ENCODE data around the gene DPY19L1. TPM values are rescaled to one million over a fixed set of nuclear protein-coding genes. Genes with fewer than 3 reads are reported as not detected.
"Not testable (repeated sequence)": the region's sequence is repeated elsewhere in the genome, so short reads cannot be mapped to it uniquely, and the experiment has no call there.

The DPY19L1 gene
- total RNA-seq, 1 donor = 27.1 TPM

GRCh38 chr7:34886856-34887255 lies 150.4 kb downstream of the DPY19L1 start:
- H3K36me3 ChIP-seq (ENCODE audit: insufficient read depth, low read length) = no peaks in the 10 kb centered on the region
- H3K9me3 ChIP-seq (ENCODE audit: low read depth, low read length) = no peaks in the 10 kb centered on the region
- no peak overlapping the region for H2AFZ ChIP-seq (ENCODE audit: low read length)
- peaks cover 11% of the 10 kb centered on the region for H3K4me1 ChIP-seq (ENCODE audit: insufficient read depth, low read length)
- no peak for DNase-seq (ENCODE audit: insufficient read length, low spot score, missing footprints)
- H3K79me2 ChIP-seq (ENCODE audit: insufficient read depth, low read length) = no peaks in the 10 kb centered on the region
- no peak for TF ChIP-seq CTCF (IDR thresholded peaks at IDR 0.05; ENCODE audit: extremely low read depth, low read depth, low read length)
- no peak overlapping the region for H3K4me2 ChIP-seq (ENCODE audit: insufficient read depth, low read length)
- H3K27me3 ChIP-seq (ENCODE audit: insufficient read depth, low read length) = no peaks in the 10 kb centered on the region
- no peak overlapping the region for H3K27ac ChIP-seq (ENCODE audit: low read depth, low read length)
- no peaks in the 10 kb centered on the region for H4K20me1 ChIP-seq (ENCODE audit: insufficient read depth, low read length)
- no peak overlapping the region for H3K4me3 ChIP-seq (ENCODE audit: insufficient read depth, low read length)

DNA sequence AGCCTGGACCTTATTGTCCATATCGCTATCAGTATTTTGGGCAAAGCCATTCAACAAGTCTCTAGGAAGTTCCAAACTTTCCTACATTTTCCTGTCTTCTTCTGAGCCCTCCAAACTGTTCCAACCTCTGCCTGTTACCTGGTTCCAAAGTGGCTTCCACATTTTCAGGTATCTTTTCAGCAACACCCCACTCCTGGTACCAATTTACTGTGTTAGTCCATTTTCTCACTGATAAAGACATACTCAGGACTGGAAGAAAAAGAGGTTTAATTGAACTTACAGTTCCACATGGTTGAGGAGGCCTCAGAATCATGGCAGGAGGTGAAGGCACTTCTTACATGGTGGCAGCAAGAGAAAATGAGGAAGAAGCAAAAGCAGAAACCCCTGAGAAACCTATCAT lies 153.4 kb downstream of the DPY19L1 start:
- not testable (repeated sequence) for H3K4me3 ChIP-seq (ENCODE audit: insufficient read depth, low read length); H3K4me1 ChIP-seq (ENCODE audit: insufficient read depth, low read length); H2AFZ ChIP-seq (ENCODE audit: low read length); H3K79me2 ChIP-seq (ENCODE audit: insufficient read depth, low read length); H3K27ac ChIP-seq (ENCODE audit: low read depth, low read length); H3K4me2 ChIP-seq (ENCODE audit: insufficient read depth, low read length); DNase-seq (ENCODE audit: insufficient read length, low spot score, missing footprints); H4K20me1 ChIP-seq (ENCODE audit: insufficient read depth, low read length); H3K27me3 ChIP-seq (ENCODE audit: insufficient read depth, low read length); H3K36me3 ChIP-seq (ENCODE audit: insufficient read depth, low read length); H3K9me3 ChIP-seq (ENCODE audit: low read depth, low read length)

DNA sequence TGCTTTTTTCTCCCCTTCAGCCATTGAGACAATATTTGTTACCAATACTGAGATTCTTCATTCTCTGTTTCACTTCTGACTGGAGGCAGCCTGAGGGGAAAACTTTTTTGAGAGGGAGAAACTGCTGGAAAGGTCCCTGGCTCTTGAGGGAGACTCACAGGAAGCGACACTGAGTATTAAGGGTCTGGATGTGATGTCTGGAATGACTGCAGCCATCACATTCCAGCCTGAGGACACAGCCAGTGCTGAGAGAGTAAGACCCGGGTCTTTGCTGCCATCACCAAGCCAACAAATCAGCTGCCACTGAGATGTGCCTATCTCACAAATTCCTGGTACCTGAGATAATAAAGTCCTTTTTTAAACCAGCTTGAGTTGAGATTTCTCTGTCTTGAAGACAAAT lies 157.4 kb downstream of the DPY19L1 start:
- H3K36me3 ChIP-seq (ENCODE audit: insufficient read depth, low read length) = no peaks in the 10 kb centered on the region
- no peak overlapping the region for H3K27ac ChIP-seq (ENCODE audit: low read depth, low read length)
- no peaks in the 10 kb centered on the region for H3K4me1 ChIP-seq (ENCODE audit: insufficient read depth, low read length)
- TF ChIP-seq CTCF (IDR thresholded peaks at IDR 0.05; ENCODE audit: extremely low read depth, low read depth, low read length) = no peak
- H4K20me1 ChIP-seq (ENCODE audit: insufficient read depth, low read length) = no peaks in the 10 kb centered on the region
- no peak for DNase-seq (ENCODE audit: insufficient read length, low spot score, missing footprints)
- H3K4me2 ChIP-seq (ENCODE audit: insufficient read depth, low read length) = no peak overlapping the region
- H3K9me3 ChIP-seq (ENCODE audit: low read depth, low read length) = no peaks in the 10 kb centered on the region
- H3K27me3 ChIP-seq (ENCODE audit: insufficient read depth, low read length) = no peaks in the 10 kb centered on the region
- no peak overlapping the region for H2AFZ ChIP-seq (ENCODE audit: low read length)
- no peak overlapping the region for H3K4me3 ChIP-seq (ENCODE audit: insufficient read depth, low read length)
- no peaks in the 10 kb centered on the region for H3K79me2 ChIP-seq (ENCODE audit: insufficient read depth, low read length)

GRCh38 chr7:34878944-34879735 lies 158.1 kb downstream of the DPY19L1 start:
- H3K9me3 ChIP-seq (ENCODE audit: low read depth, low read length); H3K4me1 ChIP-seq (ENCODE audit: insufficient read depth, low read length); H3K36me3 ChIP-seq (ENCODE audit: insufficient read depth, low read length); H3K4me2 ChIP-seq (ENCODE audit: insufficient read depth, low read length); H3K4me3 ChIP-seq (ENCODE audit: insufficient read depth, low read length); H4K20me1 ChIP-seq (ENCODE audit: insufficient read depth, low read length); H3K79me2 ChIP-seq (ENCODE audit: insufficient read depth, low read length); H3K27me3 ChIP-seq (ENCODE audit: insufficient read depth, low read length); H3K27ac ChIP-seq (ENCODE audit: low read depth, low read length); H2AFZ ChIP-seq (ENCODE audit: low read length); DNase-seq (ENCODE audit: insufficient read length, low spot score, missing footprints): not testable (repeated sequence)

Small RNAs within 50 kb of the gene (small RNA-seq; reads per million reads assigned to genes)
- gene MIR548N (3.3 reads per million, percentile 80 among the genes with 10 or more reads in this experiment), gene RF00322 (not detected)

Other genes starting within 250 kb of the DPY19L1 start
- gene TBX20, start 216.6 kb upstream of the DPY19L1 start, total RNA-seq = not detected in 2 replicates